ENCODE results near the gene GDF10. TPM values are rescaled to one million over a fixed set of nuclear protein-coding genes. Genes with fewer than 3 reads are reported as not detected.

GDF10 gene
- total RNA-seq, 4 donors from 2014 or later, result 1.3 to 1.4 TPM; not detected in 2

- Histone ChIP-seq H3K4me1 (peaks cover 31% of the 10 kb centered on the region), H3K9me3 (no peaks in the 10 kb centered on the region), H3K4me3 (no peak overlapping the region), H3K27ac (no peak overlapping the region), H3K27me3 (peaks cover 30% of the 10 kb centered on the region), H3K36me3 (no peaks in the 10 kb centered on the region)
- 77% methylated on average over 1 of the region's 1 CpG for WGBS
- no peak for TF ChIP-seq CTCF (IDR thresholded peaks at IDR 0.05)
- TF ChIP-seq POLR2AphosphoS5 (IDR thresholded peaks at IDR 0.05), result no peak
- no peak for TF ChIP-seq POLR2A (IDR thresholded peaks at IDR 0.05)
- TF ChIP-seq EP300 (IDR thresholded peaks at IDR 0.05), result no peak
- no peak for DNase-seq (ENCODE audit: low spot score in 2 of 2)
Observed at GRCh38 chr10:47298715-47299114, 1.3 kb upstream of the GDF10 start.

- no peak overlapping the region for H3K27ac ChIP-seq
- peaks cover 34% of the 10 kb centered on the region for H3K27me3 ChIP-seq
- no CpG with 5 or more reads among the region's 57 CpGs for WGBS
- H3K4me1 ChIP-seq, result peaks cover 30% of the 10 kb centered on the region
- TF ChIP-seq CTCF (IDR thresholded peaks at IDR 0.05) (peak in 1 of 2 donors; percentile 20), POLR2AphosphoS5 (IDR thresholded peaks at IDR 0.05) (no peak), EP300 (IDR thresholded peaks at IDR 0.05) (no peak), POLR2A (IDR thresholded peaks at IDR 0.05) (no peak)
- H3K4me3 ChIP-seq, result peak overlapping the region; percentile 64
- no peaks in the 10 kb centered on the region for H3K9me3 ChIP-seq
- no peak for DNase-seq (ENCODE audit: low spot score in 2 of 2)
- H3K36me3 ChIP-seq, result no peaks in the 10 kb centered on the region
Observed at GRCh38 chr10:47300429-47300931, 483 bp downstream of the GDF10 start.

GRCh38 chr10:47301833-47302232 lies 1.8 kb downstream of the GDF10 start:
- H3K4me1 ChIP-seq, result peaks cover 18% of the 10 kb centered on the region
- no peaks in the 10 kb centered on the region for H3K9me3 ChIP-seq
- no peak for TF ChIP-seq POLR2A (IDR thresholded peaks at IDR 0.05)
- TF ChIP-seq POLR2AphosphoS5 (IDR thresholded peaks at IDR 0.05), result no peak
- TF ChIP-seq CTCF (IDR thresholded peaks at IDR 0.05), result no peak
- TF ChIP-seq EP300 (IDR thresholded peaks at IDR 0.05), result no peak
- peaks cover 34% of the 10 kb centered on the region for H3K27me3 ChIP-seq
- H3K27ac ChIP-seq, result no peak overlapping the region
- no peak for DNase-seq (ENCODE audit: low spot score in 2 of 2)
- peak overlapping the region; percentile 64 for H3K4me3 ChIP-seq
- 78% methylated on average over 2 of the region's 2 CpGs for WGBS
- H3K36me3 ChIP-seq, result no peaks in the 10 kb centered on the region

- WGBS, result 96% methylated on average over 7 of the region's 7 CpGs
- Histone ChIP-seq H3K36me3 (no peaks in the 10 kb centered on the region), H3K9me3 (no peaks in the 10 kb centered on the region), H3K27ac (no peak overlapping the region), H3K27me3 (peaks cover 38% of the 10 kb centered on the region), H3K4me1 (peaks cover 18% of the 10 kb centered on the region), H3K4me3 (no peak overlapping the region)
- no peak for TF ChIP-seq POLR2AphosphoS5 (IDR thresholded peaks at IDR 0.05)
- no peak for DNase-seq (ENCODE audit: low spot score in 2 of 2)
Observed at GRCh38 chr10:47303105-47303504, 3.1 kb downstream of the GDF10 start.

- DNase-seq (ENCODE audit: low spot score in 2 of 2), result no peak
- no peaks in the 10 kb centered on the region for H3K36me3 ChIP-seq
- TF ChIP-seq POLR2A (IDR thresholded peaks at IDR 0.05) (no peak), POLR2AphosphoS5 (IDR thresholded peaks at IDR 0.05) (no peak), EP300 (IDR thresholded peaks at IDR 0.05) (no peak), CTCF (IDR thresholded peaks at IDR 0.05) (no peak)
- H3K4me3 ChIP-seq, result no peak overlapping the region
- no peaks in the 10 kb centered on the region for H3K9me3 ChIP-seq
- H3K27ac ChIP-seq, result no peak overlapping the region
- 84% methylated on average over 6 of the region's 6 CpGs for WGBS
- H3K4me1 ChIP-seq, result peaks cover 18% of the 10 kb centered on the region
- H3K27me3 ChIP-seq, result peaks cover 38% of the 10 kb centered on the region
Observed at GRCh38 chr10:47303866-47304265, 3.9 kb downstream of the GDF10 start.

GRCh38 chr10:47305566-47305965 lies 5.6 kb downstream of the GDF10 start:
- 70% methylated on average over 1 of the region's 2 CpGs for WGBS
- TF ChIP-seq POLR2AphosphoS5 (IDR thresholded peaks at IDR 0.05) (no peak), CTCF (IDR thresholded peaks at IDR 0.05) (no peak), POLR2A (IDR thresholded peaks at IDR 0.05) (no peak), EP300 (IDR thresholded peaks at IDR 0.05) (no peak)
- Histone ChIP-seq H3K27me3 (peaks cover 29% of the 10 kb centered on the region), H3K36me3 (no peaks in the 10 kb centered on the region), H3K4me1 (peaks cover 5% of the 10 kb centered on the region), H3K9me3 (no peaks in the 10 kb centered on the region), H3K4me3 (no peak overlapping the region), H3K27ac (no peak overlapping the region)
- no peak for DNase-seq (ENCODE audit: low spot score in 2 of 2)
